RWPE1 (cell line): Measurements from ENCODE around the gene KCNMB1.

ENCODE experiments used
- CTCF ChIA-PET: fragments of 350-600 bp; sonication (Branson Sonifier 250); formaldehyde crosslinking; extraction: SDS; loops from one replicate; lab custom pipeline; 2021; lab: Yijun Ruan, JAX
- POLR2A ChIA-PET: fragments of 400-600 bp; formaldehyde crosslinking; extraction: SDS; loops from one replicate; lab custom pipeline; 2020; ENCODE audit warnings: antibody characterized with exemption; ENCODE audit not compliant: low non-redundant PET; lab: Yijun Ruan, JAX
- DNase-seq: peaks from one replicate; pipeline ENCODE4 v3.0.0; 2012; ENCODE audit warnings: low spot score
- H3K27ac ChIP-seq: fragments of 450-650 bp; 2 replicates; pipeline ENCODE4 v1.5.1; 2017
- CTCF ChIP-seq: fragments of 450-650 bp; conservative IDR thresholded peaks from 2 replicates; pipeline ENCODE4 v1.5.1; 2017; ENCODE audit warnings: low read depth, mild to moderate bottlenecking

KCNMB1 gene

GRCh38 chr5:170388818-170389549 lies at the start of gene KCNMB1:
Gene KCNMB1, minus strand, starts transcription at chr5:170389367. Its CDS starts 3,920 bp downstream, at chr5:170385447.
- no peak within 1 kb of the TSS for H3K27ac ChIP-seq
- no peak for TF ChIP-seq CTCF
- CTCF ChIA-PET = interaction anchor here (0.6 to 0.8 kb wide), 3 partner anchors 88 to 488 kb away, joined by 4 to 7 read pairs (median 5); no protein-coding TSS in a partner anchor
- no peak for DNase-seq
- POLR2A ChIA-PET = no interaction called here

- POLR2A ChIA-PET = no interaction called here
- DNase-seq = no peak
- CTCF ChIA-PET = interaction anchor here (0.6 to 1.0 kb wide), 4 partner anchors 194 to 296 kb away, joined by 3 to 5 read pairs (median 4); no protein-coding TSS in a partner anchor
- H3K27ac ChIP-seq = no peak overlapping the region
- no peak for TF ChIP-seq CTCF
These were observed 49.4 kb upstream of the KCNMB1 start for GRCh38 chr5:170438581-170438980.

GRCh38 chr5:170437621-170438375 lies 48.6 kb upstream of the KCNMB1 start:
- H3K27ac ChIP-seq = no peak overlapping the region
- no peak for DNase-seq
- POLR2A ChIA-PET = no interaction called here
- CTCF ChIA-PET = interaction anchor here (0.6 to 0.9 kb wide), 4 partner anchors 188 to 295 kb away, joined by 3 to 5 read pairs (median 3); no protein-coding TSS in a partner anchor
- no peak for TF ChIP-seq CTCF

GRCh38 chr5:170436335-170436734 lies 47.2 kb upstream of the KCNMB1 start:
- CTCF ChIA-PET = interaction anchor here (0.6 to 4.7 kb wide), 3 partner anchors 9 to 197 kb away, joined by 3 to 92 read pairs (median 18); no protein-coding TSS in a partner anchor
- no peak for TF ChIP-seq CTCF
- H3K27ac ChIP-seq = no peak overlapping the region
- POLR2A ChIA-PET = no interaction called here
- DNase-seq = no peak

- CTCF ChIA-PET = interaction anchor here (0.5 to 4.7 kb wide), 44 partner anchors 8 to 1387 kb away, joined by 3 to 92 read pairs (median 4); no protein-coding TSS in a partner anchor
These were observed 45.9 kb upstream of the KCNMB1 start for GRCh38 chr5:170434966-170435605.

More at GRCh38 chr5:170434966-170435605, 45.9 kb upstream of the KCNMB1 start:
- TF ChIP-seq CTCF = peak; percentile 99
- POLR2A ChIA-PET = no interaction called here
- no peak overlapping the region for H3K27ac ChIP-seq
- DNase-seq = peak; percentile 78
